ENCODE measurements around the gene KIF26B.

GRCh38 chr1:245589906-245590305, 435.1 kb downstream of the KIF26B start:
- TF ChIP-seq, protein P1, sequence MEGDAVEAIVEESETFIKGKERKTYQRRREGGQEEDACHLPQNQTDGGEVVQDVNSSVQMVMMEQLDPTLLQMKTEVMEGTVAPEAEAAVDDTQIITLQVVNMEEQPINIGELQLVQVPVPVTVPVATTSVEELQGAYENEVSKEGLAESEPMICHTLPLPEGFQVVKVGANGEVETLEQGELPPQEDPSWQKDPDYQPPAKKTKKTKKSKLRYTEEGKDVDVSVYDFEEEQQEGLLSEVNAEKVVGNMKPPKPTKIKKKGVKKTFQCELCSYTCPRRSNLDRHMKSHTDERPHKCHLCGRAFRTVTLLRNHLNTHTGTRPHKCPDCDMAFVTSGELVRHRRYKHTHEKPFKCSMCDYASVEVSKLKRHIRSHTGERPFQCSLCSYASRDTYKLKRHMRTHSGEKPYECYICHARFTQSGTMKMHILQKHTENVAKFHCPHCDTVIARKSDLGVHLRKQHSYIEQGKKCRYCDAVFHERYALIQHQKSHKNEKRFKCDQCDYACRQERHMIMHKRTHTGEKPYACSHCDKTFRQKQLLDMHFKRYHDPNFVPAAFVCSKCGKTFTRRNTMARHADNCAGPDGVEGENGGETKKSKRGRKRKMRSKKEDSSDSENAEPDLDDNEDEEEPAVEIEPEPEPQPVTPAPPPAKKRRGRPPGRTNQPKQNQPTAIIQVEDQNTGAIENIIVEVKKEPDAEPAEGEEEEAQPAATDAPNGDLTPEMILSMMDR (IDR thresholded peaks at IDR 0.05): no peak
- no peak for TF ChIP-seq POLR2A (IDR thresholded peaks at IDR 0.05)
- TF ChIP-seq POLR2AphosphoS5 (IDR thresholded peaks at IDR 0.05): no peak

Data from transverse colon (tissue), 4 donors.